Activated CD4-positive, alpha-beta T cell treated with anti-CD3 and anti-CD28 coated beads, Interleukin-2, amount 10 ng/mL, durations not matched to agents 7 days and 5 days (primary cell): ENCODE results near the gene COL26A1. TPM values are rescaled to one million over a fixed set of nuclear protein-coding genes. Genes with fewer than 3 reads are reported as not detected.
"Not testable (repeated sequence)": the region's sequence is repeated elsewhere in the genome, so short reads cannot be mapped to it uniquely, and the experiment has no call there.

ENCODE experiments used
- CTCF ChIA-PET: fragments of 350-600 bp; sonication (Branson Sonifier 250); formaldehyde crosslinking; loops from one replicate; lab custom pipeline; 2021; ENCODE audit warnings: antibody characterized with exemption; lab: Charles Lee
- POLR2A ChIA-PET: fragments of 350-600 bp; sonication (Branson Sonifier 250); formaldehyde crosslinking; loops from one replicate; lab custom pipeline; 2021; ENCODE audit warnings: antibody characterized with exemption; lab: Charles Lee
- DNase-seq: peaks from one replicate; pipeline ENCODE4 v3.0.0-alpha.2; 2020
- H3K27ac Mint-ChIP-seq: one replicate; pipeline ENCODE4 v1.8.0; 2021; ENCODE audit warnings: mild to moderate bottlenecking, moderate library complexity, mixed read lengths
- H3K27me3 Mint-ChIP-seq: one replicate; pipeline ENCODE4 v1.8.0; 2021; ENCODE audit warnings: mixed read lengths
- H3K36me3 Mint-ChIP-seq: one replicate; pipeline ENCODE4 v1.8.0; 2021; ENCODE audit warnings: low read depth, mixed read lengths
- H3K4me1 Mint-ChIP-seq: one replicate; pipeline ENCODE4 v1.8.0; 2021; ENCODE audit warnings: mixed read lengths
- H3K4me3 Mint-ChIP-seq: one replicate; pipeline ENCODE4 v1.8.0; 2021; ENCODE audit warnings: mild to moderate bottlenecking, moderate library complexity, mixed read lengths
- H3K9me3 Mint-ChIP-seq: one replicate; pipeline ENCODE4 v1.8.0; 2021; ENCODE audit warnings: mixed read lengths
- total RNA-seq, 2 experiments: library from RNA; stranded (reverse); gene quantifications; one replicate each; pipeline ENCODE4 v1.2.3, GENCODE V29; 2021

Gene COL26A1
- total RNA-seq, 2 experiments from 2014 or later = not detected

DNA sequence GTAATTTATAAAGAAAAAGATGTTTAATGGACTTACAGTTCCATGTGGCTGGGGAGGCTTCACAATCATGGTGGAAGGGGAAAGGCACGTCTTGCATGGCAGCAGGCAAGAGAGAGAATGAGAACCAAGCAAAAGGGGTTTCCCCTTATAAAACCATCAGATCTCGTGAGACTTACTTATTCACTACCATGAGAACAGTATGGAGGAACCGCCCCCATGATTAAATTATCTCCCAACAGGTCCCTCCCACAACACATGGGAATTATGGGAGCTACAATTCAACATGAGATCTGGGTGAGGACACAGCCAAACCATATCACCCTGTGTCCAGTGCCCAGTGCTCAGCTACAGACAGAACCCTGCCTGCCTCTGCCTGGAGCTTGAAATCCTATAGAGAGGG, 197.3 kb downstream of the COL26A1 start:
- H3K36me3 Mint-ChIP-seq, DNase-seq, H3K27ac Mint-ChIP-seq, H3K27me3 Mint-ChIP-seq, H3K9me3 Mint-ChIP-seq, POLR2A ChIA-PET, H3K4me1 Mint-ChIP-seq, H3K4me3 Mint-ChIP-seq: not testable (repeated sequence)
- CTCF ChIA-PET = interaction anchor here (0.7 to 0.8 kb wide), 2 partner anchors 27 to 458 kb away, joined by 3 to 8 read pairs; no protein-coding TSS in a partner anchor

DNA sequence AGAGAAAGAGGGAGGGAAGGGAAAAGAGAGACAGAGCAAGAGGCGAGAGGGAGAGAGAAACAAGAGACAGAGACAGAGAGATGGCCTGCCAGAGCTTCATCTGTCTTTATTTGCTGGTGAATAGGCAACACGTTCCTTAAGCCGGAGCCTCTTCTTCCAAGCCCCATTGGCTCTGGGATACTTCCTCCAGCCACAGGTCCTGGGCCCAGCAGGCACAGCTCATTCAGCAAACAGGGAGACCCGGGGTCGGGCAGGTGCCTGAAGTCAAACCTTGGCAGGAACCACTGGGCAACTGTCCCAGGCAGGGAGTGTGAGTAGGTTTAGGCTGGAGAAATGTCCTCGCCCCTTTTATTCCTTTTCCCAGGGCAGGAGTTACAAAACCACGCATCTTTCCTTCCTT, 198.2 kb downstream of the COL26A1 start:
- DNase-seq = no peak
- Mint-ChIP-seq H3K27ac (no peak overlapping the region), H3K4me1 (peaks cover 3% of the 10 kb centered on the region), H3K36me3 (no peaks in the 10 kb centered on the region), H3K4me3 (no peak overlapping the region), H3K9me3 (no peaks in the 10 kb centered on the region), H3K27me3 (no peaks in the 10 kb centered on the region)
- CTCF ChIA-PET = no interaction called here
- POLR2A ChIA-PET = no interaction called here

- H3K4me1 Mint-ChIP-seq, H3K27ac Mint-ChIP-seq, H3K4me3 Mint-ChIP-seq, H3K27me3 Mint-ChIP-seq, POLR2A ChIA-PET, H3K36me3 Mint-ChIP-seq, DNase-seq, H3K9me3 Mint-ChIP-seq, CTCF ChIA-PET: not testable (repeated sequence)
Measured at GRCh38 chr7:101561293-101561692, 198.6 kb downstream of the COL26A1 start.

GRCh38 chr7:101562531-101563197, 200.0 kb downstream of the COL26A1 start:
- Mint-ChIP-seq H3K27me3 (no peaks in the 10 kb centered on the region), H3K9me3 (no peaks in the 10 kb centered on the region), H3K4me1 (peaks cover 3% of the 10 kb centered on the region), H3K36me3 (no peaks in the 10 kb centered on the region), H3K27ac (no peak overlapping the region), H3K4me3 (no peak overlapping the region)
- ChIA-PET POLR2A (no interaction called here), CTCF (interaction anchor here (0.8 kb wide), 1 partner anchor 9 kb away, joined by 3 read pairs; no protein-coding TSS in a partner anchor)
- DNase-seq = no peak

GRCh38 chr7:101563198-101563901, 200.7 kb downstream of the COL26A1 start:
- ChIA-PET CTCF (no interaction called here), POLR2A (no interaction called here)
- DNase-seq = no peak
- no peaks in the 10 kb centered on the region for H3K27me3 Mint-ChIP-seq
- no peak overlapping the region for H3K27ac Mint-ChIP-seq
- no peaks in the 10 kb centered on the region for H3K9me3 Mint-ChIP-seq
- H3K4me1 Mint-ChIP-seq = peaks cover 3% of the 10 kb centered on the region
- H3K36me3 Mint-ChIP-seq = no peaks in the 10 kb centered on the region
- H3K4me3 Mint-ChIP-seq = no peak overlapping the region

GRCh38 chr7:101563943-101564777, 201.5 kb downstream of the COL26A1 start:
- no peaks in the 10 kb centered on the region for H3K36me3 Mint-ChIP-seq
- ChIA-PET POLR2A (no interaction called here), CTCF (no interaction called here)
- H3K4me1 Mint-ChIP-seq = peaks cover 3% of the 10 kb centered on the region
- H3K27ac Mint-ChIP-seq = no peak overlapping the region
- peaks cover 5% of the 10 kb centered on the region for H3K27me3 Mint-ChIP-seq
- DNase-seq = no peak
- no peaks in the 10 kb centered on the region for H3K9me3 Mint-ChIP-seq
- H3K4me3 Mint-ChIP-seq = no peak overlapping the region

DNA sequence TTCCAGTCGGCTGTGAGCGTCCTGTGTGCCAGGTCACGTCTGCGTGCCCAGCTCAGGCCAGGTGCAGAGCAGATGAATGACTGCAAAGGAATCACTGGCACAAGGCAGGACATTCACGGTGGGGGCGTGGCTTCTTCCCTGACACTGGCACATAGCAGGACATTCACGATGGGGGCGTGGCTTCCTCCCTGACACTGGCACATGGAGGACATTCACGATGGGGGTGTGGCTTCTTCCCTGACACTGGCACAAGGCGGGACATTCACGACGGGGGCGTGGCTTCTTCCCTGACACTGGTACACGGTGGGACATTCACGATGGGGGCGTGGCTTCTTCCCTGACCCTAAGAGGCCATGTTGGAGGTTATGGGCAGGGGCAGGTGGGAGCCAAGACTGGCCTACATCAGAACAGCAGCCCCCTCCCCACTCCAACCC, 202.1 kb downstream of the COL26A1 start:
- DNase-seq = no peak
- ChIA-PET POLR2A (no interaction called here), CTCF (no interaction called here)
- Mint-ChIP-seq H3K36me3 (no peaks in the 10 kb centered on the region), H3K4me3 (no peak overlapping the region), H3K9me3 (no peaks in the 10 kb centered on the region), H3K27ac (no peak overlapping the region), H3K27me3 (peaks cover 5% of the 10 kb centered on the region), H3K4me1 (peaks cover 3% of the 10 kb centered on the region)

DNA sequence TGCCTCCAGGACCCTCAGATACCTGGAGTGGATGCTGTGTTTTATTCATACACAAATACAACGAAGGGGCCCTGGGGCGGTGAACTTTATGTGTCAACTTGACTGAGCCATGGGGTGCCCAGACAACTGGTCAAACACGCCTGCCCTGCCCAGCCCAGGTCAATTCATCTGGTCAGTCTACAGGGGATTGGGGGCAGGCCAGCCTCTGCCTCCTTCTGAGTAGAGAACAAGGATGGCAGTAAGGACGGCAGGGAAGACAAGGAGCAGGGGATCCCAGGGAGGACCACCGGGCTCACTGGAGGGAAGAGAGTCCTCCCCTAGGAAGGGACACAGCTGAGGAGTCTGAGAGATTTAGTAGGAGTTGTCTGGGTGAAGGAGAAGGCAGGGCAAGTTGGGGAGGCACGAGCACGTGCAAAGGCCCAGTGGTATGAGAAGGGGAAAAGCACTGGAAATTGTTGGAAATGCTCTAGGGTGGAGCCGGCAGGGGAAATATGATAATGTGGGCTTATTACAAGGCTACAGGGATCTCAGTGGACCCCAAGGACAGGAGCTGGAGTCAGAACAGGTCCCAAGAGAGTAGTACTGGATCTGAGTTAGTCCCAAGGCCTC, 203.0 kb downstream of the COL26A1 start:
- H3K9me3 Mint-ChIP-seq = peaks cover 2% of the 10 kb centered on the region
- no peaks in the 10 kb centered on the region for H3K36me3 Mint-ChIP-seq
- H3K4me1 Mint-ChIP-seq = peaks cover 3% of the 10 kb centered on the region
- H3K27ac Mint-ChIP-seq = no peak overlapping the region
- H3K27me3 Mint-ChIP-seq = peaks cover 5% of the 10 kb centered on the region
- H3K4me3 Mint-ChIP-seq = no peak overlapping the region
- no peak for DNase-seq
- CTCF ChIA-PET = no interaction called here
- POLR2A ChIA-PET = no interaction called here

GRCh38 chr7:101567230-101567629, 204.6 kb downstream of the COL26A1 start:
- no peak for DNase-seq
- no peak overlapping the region for H3K27ac Mint-ChIP-seq

GRCh38 chr7:101572156-101572555, 209.5 kb downstream of the COL26A1 start:
- H3K4me3 Mint-ChIP-seq = no peak overlapping the region
- peaks cover 24% of the 10 kb centered on the region for H3K27me3 Mint-ChIP-seq
- POLR2A ChIA-PET = no interaction called here
- no peak for DNase-seq
- no peaks in the 10 kb centered on the region for H3K4me1 Mint-ChIP-seq
- H3K27ac Mint-ChIP-seq = no peak overlapping the region
- CTCF ChIA-PET = interaction anchor here (0.7 kb wide), 2 partner anchors 632 to 662 kb away, joined by 4 read pairs; no protein-coding TSS in a partner anchor
- H3K36me3 Mint-ChIP-seq = no peaks in the 10 kb centered on the region
- H3K9me3 Mint-ChIP-seq = peaks cover 20% of the 10 kb centered on the region

More at GRCh38 chr7:101567230-101567629, 204.6 kb downstream of the COL26A1 start:
- ChIA-PET POLR2A (no interaction called here), CTCF (no interaction called here)
- H3K9me3 Mint-ChIP-seq = peaks cover 10% of the 10 kb centered on the region
- peaks cover 3% of the 10 kb centered on the region for H3K4me1 Mint-ChIP-seq
- H3K27me3 Mint-ChIP-seq = peaks cover 14% of the 10 kb centered on the region
- no peak overlapping the region for H3K4me3 Mint-ChIP-seq
- no peaks in the 10 kb centered on the region for H3K36me3 Mint-ChIP-seq

- Mint-ChIP-seq H3K9me3 (peaks cover 21% of the 10 kb centered on the region), H3K4me3 (no peak overlapping the region), H3K27me3 (peaks cover 21% of the 10 kb centered on the region), H3K27ac (no peak overlapping the region), H3K36me3 (no peaks in the 10 kb centered on the region), H3K4me1 (no peaks in the 10 kb centered on the region)
- no peak for DNase-seq
- ChIA-PET CTCF (no interaction called here), POLR2A (no interaction called here)
Measured at GRCh38 chr7:101575168-101575567, 212.5 kb downstream of the COL26A1 start.

DNA sequence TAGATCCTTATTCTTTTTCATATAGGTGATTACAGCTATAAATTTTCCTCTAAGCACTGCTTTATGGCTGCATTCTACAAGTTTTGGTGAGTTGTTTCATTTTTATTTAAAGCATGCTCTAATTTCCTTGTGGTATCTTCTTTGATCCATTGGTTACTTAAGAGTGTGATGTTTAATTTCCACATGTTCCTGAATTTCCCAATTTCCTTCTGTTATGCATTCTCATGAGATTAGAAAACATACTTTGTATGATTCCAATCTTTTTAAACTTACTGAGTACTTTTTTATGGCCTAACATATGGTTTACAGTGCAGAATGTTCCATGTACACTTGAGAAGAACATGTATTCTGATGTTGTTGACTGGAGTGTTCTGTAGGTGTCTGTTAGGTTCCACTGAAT, 213.0 kb downstream of the COL26A1 start:
- no peak for DNase-seq
- H3K27ac Mint-ChIP-seq = no peak overlapping the region
- ChIA-PET CTCF (no interaction called here), POLR2A (no interaction called here)
- peaks cover 20% of the 10 kb centered on the region for H3K9me3 Mint-ChIP-seq
- peaks cover 20% of the 10 kb centered on the region for H3K27me3 Mint-ChIP-seq
- H3K4me3 Mint-ChIP-seq = no peak overlapping the region
- no peaks in the 10 kb centered on the region for H3K4me1 Mint-ChIP-seq
- no peaks in the 10 kb centered on the region for H3K36me3 Mint-ChIP-seq
